K562 (cell line): Measurements from ENCODE around the gene SAMD4A.

Source experiments
- CHD2 ChIP-seq: IDR thresholded peaks from 2 replicates; pipeline ENCODE4 v1.6.1; 2011; ENCODE audit warnings: low read depth, low read length
- EZH2 ChIP-seq: IDR thresholded peaks from 2 replicates; pipeline ENCODE4 v1.6.1; 2012; ENCODE audit warnings: low read depth, mild to moderate bottlenecking, inconsistent platforms, low read length, borderline replicate concordance
- TBP ChIP-seq: optimal IDR thresholded peaks from 2 replicates; pipeline ENCODE3; 2011; ENCODE audit warnings: low read depth, low read length, improper control_type of control experiment
- TF ChIP-seq, protein P1 (sequence below), 3 experiments: IDR thresholded peaks in 2 of 3; conservative IDR thresholded peaks in 1 of 3; 2 replicates each; pipeline ENCODE4 v1.5.1; 2011 to 2012; ENCODE audit warnings: low read length in 3 of 3, mild to moderate bottlenecking in 3 of 3, control low read depth in 2 of 3, improper control_type of control experiment in 1 of 3, inconsistent platforms in 1 of 3, low read depth in 1 of 3, mixed read lengths in 1 of 3, moderate library complexity in 1 of 3; ENCODE audit not compliant: insufficient read depth in 2 of 3

DNA sequence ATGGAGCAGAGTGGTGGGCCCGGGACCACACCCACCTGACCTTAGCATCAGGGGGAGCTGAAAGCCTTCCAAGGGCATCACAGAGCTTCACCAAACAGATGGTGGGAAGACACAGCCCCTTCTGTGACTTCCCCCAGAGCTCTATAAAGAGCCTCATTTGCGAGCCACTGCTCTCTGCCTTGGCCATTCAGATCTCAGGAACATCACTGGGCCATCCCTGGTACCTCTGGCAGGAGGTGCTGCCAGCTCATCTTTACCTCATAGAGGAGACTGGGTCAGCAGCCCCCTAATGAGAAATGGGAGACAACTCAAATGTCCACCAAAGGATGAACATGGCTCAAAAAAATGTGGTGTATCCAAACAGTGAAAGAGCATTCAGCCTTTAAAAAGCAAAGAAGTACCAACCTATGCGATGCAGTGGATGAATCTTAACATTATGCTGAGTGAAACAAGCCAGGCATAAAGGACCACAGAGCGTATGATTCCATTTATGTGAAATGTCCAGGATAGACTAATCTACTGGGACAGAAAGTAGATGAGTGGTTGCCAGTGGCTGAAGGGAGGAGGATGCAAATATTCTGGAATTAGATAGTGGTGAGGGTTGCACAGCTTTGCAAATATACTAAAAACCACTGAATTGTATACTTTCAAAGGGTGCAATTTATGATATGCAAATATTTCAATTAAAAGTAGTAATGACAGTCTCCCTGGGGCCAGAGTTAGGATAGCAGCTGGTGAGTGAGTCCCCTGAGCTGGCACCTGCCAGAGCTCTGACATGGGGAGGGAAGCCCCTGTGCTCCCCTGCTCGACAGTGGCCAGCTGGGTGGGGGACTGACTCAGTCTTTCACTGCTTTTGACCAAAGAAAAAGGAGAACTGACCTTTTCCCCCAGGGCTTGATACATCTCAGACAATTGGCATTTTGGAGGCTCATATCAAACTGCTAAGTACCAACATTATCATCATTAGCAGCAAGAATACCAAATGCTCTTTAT, 219.1 kb downstream of the SAMD4A start:
- TF ChIP-seq TBP (no peak), CHD2 (no peak), EZH2 (no peak)
- TF ChIP-seq, protein P1, sequence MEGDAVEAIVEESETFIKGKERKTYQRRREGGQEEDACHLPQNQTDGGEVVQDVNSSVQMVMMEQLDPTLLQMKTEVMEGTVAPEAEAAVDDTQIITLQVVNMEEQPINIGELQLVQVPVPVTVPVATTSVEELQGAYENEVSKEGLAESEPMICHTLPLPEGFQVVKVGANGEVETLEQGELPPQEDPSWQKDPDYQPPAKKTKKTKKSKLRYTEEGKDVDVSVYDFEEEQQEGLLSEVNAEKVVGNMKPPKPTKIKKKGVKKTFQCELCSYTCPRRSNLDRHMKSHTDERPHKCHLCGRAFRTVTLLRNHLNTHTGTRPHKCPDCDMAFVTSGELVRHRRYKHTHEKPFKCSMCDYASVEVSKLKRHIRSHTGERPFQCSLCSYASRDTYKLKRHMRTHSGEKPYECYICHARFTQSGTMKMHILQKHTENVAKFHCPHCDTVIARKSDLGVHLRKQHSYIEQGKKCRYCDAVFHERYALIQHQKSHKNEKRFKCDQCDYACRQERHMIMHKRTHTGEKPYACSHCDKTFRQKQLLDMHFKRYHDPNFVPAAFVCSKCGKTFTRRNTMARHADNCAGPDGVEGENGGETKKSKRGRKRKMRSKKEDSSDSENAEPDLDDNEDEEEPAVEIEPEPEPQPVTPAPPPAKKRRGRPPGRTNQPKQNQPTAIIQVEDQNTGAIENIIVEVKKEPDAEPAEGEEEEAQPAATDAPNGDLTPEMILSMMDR (IDR thresholded peaks at IDR 0.05 in 2 of 3, conservative IDR thresholded peaks at IDR 0.05 in 1 of 3; ENCODE audit: insufficient read depth in 2 of 3, low read depth in 1 of 3, low read length in 3 of 3) = no peak
